Natural killer cell treated with Interleukin-12 subunit alpha and Interleukin-12 subunit beta and Interleukin-15 and Interleukin-18, amount 100 ng/mL, for 72 hours (primary cell): ENCODE results near the gene BMP2. TPM values are rescaled to one million over a fixed set of nuclear protein-coding genes. Genes with fewer than 3 reads are reported as not detected.
A peak's percentile ranks its signal among the peaks of the same experiment; 100 is the strongest.

Experiments
- ATAC-seq, 2 donors: fragments of 150-1000 bp; cut with Tn5 transposase in 1 of 2; sonication (Bioruptor Pico), chemical (Tn5 transposase) in 1 of 2; 2 replicates each; pipeline ENCODE4 v1.10.0; 2021
- DNase-seq: peaks from one replicate; pipeline ENCODE4 v3.0.0; 2022; ENCODE audit warnings: low spot score
- H3K27ac Mint-ChIP-seq, 2 donors: 1 replicate in 1 of 2; 2 replicates in 1 of 2; pipeline ENCODE4 v1.8.0; 2022; ENCODE audit warnings: mixed read lengths in 2 of 2, mild to moderate bottlenecking in 1 of 2, moderate library complexity in 1 of 2
- H3K27me3 Mint-ChIP-seq, 2 donors: 1 replicate in 1 of 2; 2 replicates in 1 of 2; pipeline ENCODE4 v1.8.0; 2022; ENCODE audit warnings: mixed read lengths in 2 of 2
- H3K36me3 Mint-ChIP-seq: one replicate; pipeline ENCODE4 v1.8.0; 2022; ENCODE audit warnings: mixed read lengths
- H3K4me1 Mint-ChIP-seq, 2 donors: 1 replicate in 1 of 2; 2 replicates in 1 of 2; pipeline ENCODE4 v1.8.0; 2022; ENCODE audit warnings: low read depth in 2 of 2, mixed read lengths in 2 of 2, mild to moderate bottlenecking in 1 of 2
- H3K4me3 Mint-ChIP-seq: one replicate; pipeline ENCODE4 v1.8.0; 2022; ENCODE audit warnings: mixed read lengths
- H3K9me3 Mint-ChIP-seq: 2 replicates; pipeline ENCODE4 v1.8.0; 2022; ENCODE audit warnings: mixed read lengths
- total RNA-seq, 2 donors: library from RNA; stranded (reverse); gene quantifications; one replicate each; pipeline ENCODE4 v1.2.3, GENCODE V29; 2022

BMP2 gene
- total RNA-seq, 2 donors from 2014 or later: 0.10 to 0.11 TPM

DNA sequence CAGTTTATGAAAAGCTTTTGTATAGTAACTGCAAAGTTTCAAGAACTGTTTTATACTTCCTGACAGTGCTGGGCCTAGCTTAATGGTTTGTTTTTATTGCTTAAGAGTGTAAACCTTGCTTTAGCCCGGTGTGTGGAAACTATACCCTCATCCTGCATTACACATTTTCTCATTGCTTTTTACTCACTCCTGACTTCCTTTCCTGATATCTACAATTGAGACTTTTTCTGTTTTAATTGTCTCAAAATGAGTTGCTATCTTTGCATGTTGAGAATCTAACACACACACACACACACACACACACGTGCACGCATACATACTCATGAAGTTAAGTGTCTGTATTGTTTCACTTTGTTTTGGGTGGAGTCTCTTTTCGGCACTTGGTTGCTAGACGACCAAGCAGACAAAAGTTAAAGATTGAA, 16.7 kb downstream of the BMP2 start:
- Mint-ChIP-seq H3K4me3 (no peak overlapping the region), H3K9me3 (no peaks in the 10 kb centered on the region), H3K4me1 (no peaks in the 10 kb centered on the region), H3K27me3 (no peaks in the 10 kb centered on the region), H3K36me3 (no peaks in the 10 kb centered on the region), H3K27ac (no peak overlapping the region)
- DNase-seq (no peak), ATAC-seq (no peak)

DNA sequence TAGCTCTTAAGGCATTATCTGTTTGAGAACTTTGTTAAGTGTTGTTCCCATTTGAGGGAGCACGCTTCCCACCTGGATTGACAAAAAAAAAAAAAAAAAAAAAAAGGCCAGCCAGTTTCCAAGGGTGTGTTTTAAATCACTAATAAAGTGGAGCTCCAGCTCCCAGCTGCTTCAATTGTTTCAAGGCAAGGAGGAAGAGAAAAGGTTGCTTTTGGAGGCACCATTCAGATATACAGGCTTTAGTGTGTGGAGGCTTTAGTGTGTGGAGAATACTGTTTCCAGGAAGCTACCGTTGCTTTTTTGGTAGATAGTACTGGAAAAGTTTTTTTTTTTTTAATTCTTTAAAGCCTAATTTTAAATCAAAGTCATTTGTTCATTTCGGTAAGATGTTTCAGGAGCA, 17.3 kb downstream of the BMP2 start:
- no peaks in the 10 kb centered on the region for H3K27me3 Mint-ChIP-seq
- H3K9me3 Mint-ChIP-seq: no peaks in the 10 kb centered on the region
- DNase-seq (no peak), ATAC-seq (no peak)
- H3K4me3 Mint-ChIP-seq: no peak overlapping the region
- H3K4me1 Mint-ChIP-seq: no peaks in the 10 kb centered on the region
- H3K27ac Mint-ChIP-seq: no peak overlapping the region
- H3K36me3 Mint-ChIP-seq: no peaks in the 10 kb centered on the region

DNA sequence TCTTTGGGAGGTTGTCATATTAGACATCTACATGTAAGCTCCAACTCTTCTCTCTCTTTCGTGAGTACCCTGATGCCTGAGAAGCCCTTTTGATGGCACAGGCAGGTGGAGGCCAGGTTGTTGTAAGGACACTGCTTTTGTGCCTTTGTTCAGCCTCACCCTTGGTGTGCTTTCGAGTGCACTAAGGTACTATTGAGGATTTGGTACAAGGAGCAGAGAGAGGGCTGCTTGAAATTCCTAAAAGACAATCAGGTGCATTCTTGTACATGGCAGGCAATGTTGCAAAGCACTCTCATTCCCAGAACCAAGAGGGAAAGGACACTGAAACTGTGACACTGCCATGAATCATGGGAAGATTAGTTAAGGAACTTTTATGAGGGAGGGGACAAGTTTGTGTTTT, 19.1 kb downstream of the BMP2 start:
- ATAC-seq: no peak
- Mint-ChIP-seq H3K4me1 (no peaks in the 10 kb centered on the region), H3K36me3 (no peaks in the 10 kb centered on the region), H3K27ac (no peak overlapping the region), H3K4me3 (no peak overlapping the region), H3K27me3 (no peaks in the 10 kb centered on the region), H3K9me3 (no peaks in the 10 kb centered on the region)
- no peak for DNase-seq

DNA sequence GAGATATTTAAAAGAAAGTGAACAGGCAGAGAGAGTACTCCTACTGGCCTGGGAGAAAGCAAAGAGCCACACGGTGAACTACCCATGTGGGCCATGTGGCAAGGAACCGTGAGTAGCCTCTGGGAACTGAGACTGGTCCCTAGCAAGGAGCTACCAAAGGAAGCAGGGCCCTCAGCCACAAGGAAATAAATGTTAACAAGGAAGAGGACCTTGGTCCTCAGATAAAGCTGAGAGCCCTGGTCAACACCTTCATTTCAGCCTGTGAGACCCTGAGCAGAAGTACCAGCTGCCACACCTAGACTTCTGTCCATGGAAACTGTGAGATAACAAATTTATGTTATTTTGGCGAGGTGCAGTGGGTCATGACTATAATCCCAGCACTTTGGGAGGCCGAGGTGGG, 25.3 kb downstream of the BMP2 start:
- H3K4me3 Mint-ChIP-seq: no peak overlapping the region
- DNase-seq (no peak), ATAC-seq (no peak)
- H3K27me3 Mint-ChIP-seq: peaks cover 17 to 30% of the 10 kb centered on the region in 2 donors
- no peaks in the 10 kb centered on the region for H3K36me3 Mint-ChIP-seq
- no peaks in the 10 kb centered on the region for H3K9me3 Mint-ChIP-seq
- no peak overlapping the region for H3K27ac Mint-ChIP-seq
- H3K4me1 Mint-ChIP-seq: no peaks in the 10 kb centered on the region

DNA sequence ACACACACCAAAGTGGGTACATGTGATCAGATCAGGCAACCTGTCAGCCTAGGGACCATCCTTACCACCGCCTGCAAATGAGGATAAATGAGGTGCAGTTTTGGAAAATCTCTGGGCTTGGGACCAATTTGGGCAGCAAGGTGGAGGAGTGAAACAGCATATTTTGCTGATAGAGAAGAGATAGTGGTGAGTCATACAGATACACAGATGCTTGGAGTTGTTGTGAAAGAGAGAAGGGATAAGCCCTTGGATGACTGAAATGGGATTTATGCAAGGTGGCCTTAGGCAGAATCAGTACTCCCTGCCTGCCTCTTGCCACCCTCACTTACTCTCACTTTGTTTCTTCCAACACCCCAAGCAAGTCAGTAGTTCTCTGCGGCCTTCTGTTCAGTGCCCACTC, 34.7 kb downstream of the BMP2 start:
- DNase-seq (no peak), ATAC-seq (no peak)
- Mint-ChIP-seq H3K27ac (no peak overlapping the region), H3K4me1 (peaks cover 0 to 2% of the 10 kb centered on the region in 2 donors), H3K36me3 (peaks cover 6% of the 10 kb centered on the region), H3K27me3 (peaks cover 5 to 13% of the 10 kb centered on the region in 2 donors), H3K4me3 (no peak overlapping the region), H3K9me3 (peaks cover 7% of the 10 kb centered on the region)

DNA sequence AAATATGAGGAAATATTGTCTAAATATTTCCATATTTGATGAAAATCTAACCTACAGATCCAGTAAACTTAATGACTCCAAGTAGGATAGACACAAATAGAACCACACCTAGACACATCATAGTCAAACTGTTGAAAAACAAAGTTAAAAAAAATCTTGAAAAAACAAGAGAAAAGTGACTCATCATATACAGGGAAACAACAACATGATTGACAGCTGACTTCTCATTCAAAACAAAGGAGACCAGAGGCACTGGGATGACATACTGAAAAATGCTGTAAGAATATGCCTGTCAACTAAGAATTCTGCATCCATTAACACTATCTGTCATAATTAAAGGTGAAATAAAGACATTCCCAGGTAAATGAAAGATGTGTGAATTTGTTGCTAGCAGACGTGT, 38.8 kb downstream of the BMP2 start:
- DNase-seq (no peak), ATAC-seq (no peak)
- H3K4me1 Mint-ChIP-seq: peaks cover 0 to 2% of the 10 kb centered on the region in 2 donors
- no peak overlapping the region for H3K4me3 Mint-ChIP-seq
- peaks cover 0 to 5% of the 10 kb centered on the region in 2 donors for H3K27me3 Mint-ChIP-seq
- H3K27ac Mint-ChIP-seq: no peak overlapping the region
- H3K9me3 Mint-ChIP-seq: peaks cover 7% of the 10 kb centered on the region
- H3K36me3 Mint-ChIP-seq: peaks cover 6% of the 10 kb centered on the region

DNA sequence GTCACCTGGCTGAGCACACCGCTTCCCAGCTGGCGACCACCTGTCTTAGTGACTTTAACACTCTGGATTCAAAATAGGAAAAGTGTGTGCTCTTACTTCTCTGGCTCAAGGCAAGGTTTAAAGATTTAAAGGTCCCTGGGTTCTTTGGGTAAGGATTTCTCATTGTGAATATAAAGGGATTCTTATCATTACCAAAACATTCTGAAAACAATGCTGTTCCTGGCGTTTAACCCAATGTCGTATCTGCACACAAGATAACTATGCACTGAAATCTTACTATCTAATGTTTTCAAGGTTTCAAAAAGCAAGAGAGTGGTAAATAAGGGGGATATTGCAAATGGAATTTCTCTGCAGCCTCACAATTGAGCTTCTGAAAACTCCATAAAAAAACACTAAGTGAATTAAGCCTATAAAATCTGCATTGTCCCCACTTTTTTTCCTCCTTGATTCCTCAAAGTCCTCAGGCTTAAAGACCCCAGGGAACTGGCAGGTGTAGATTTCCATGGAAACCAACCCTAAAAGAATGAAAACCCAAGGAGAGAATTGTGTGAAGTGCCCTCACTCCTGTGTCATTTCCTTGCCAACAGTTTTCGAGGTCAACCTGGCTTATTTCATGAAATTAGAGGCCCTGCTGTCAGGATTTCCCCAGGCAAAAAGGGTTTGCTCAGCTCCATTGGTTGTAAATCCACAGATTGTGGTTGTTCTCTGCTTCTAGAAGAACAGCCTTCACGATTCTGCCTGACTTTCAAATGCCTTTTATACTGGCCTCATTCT, 44.0 kb downstream of the BMP2 start:
- ATAC-seq (no peak), DNase-seq (no peak)
- no peaks in the 10 kb centered on the region for H3K36me3 Mint-ChIP-seq
- H3K4me3 Mint-ChIP-seq: no peak overlapping the region
- H3K9me3 Mint-ChIP-seq: no peaks in the 10 kb centered on the region
- no peaks in the 10 kb centered on the region for H3K4me1 Mint-ChIP-seq
- no peak overlapping the region for H3K27ac Mint-ChIP-seq
- peaks cover 5 to 14% of the 10 kb centered on the region in 2 donors for H3K27me3 Mint-ChIP-seq

DNA sequence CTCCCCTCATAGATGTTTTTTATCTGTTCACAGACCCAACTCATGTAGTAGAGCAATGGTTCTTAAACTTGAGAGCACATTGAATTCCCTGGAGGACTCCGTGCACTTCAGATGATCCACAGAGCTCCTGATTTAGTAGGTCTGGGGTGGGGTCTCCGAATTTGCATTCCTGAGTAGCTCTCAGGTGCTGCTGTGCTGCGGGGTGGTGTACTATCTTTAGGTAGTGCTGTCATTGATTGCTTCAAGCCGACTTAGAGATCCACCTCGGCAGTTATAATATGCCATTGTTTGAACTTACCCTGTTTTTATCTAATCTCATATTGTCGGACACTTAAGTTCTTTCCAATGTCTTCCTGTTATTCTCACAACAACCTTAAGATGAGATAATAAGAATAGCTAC, 45.0 kb downstream of the BMP2 start:
- Mint-ChIP-seq H3K27ac (no peak overlapping the region), H3K4me3 (no peak overlapping the region), H3K27me3 (peaks cover 5 to 14% of the 10 kb centered on the region in 2 donors), H3K36me3 (no peaks in the 10 kb centered on the region), H3K9me3 (no peaks in the 10 kb centered on the region), H3K4me1 (no peaks in the 10 kb centered on the region)
- no peak for DNase-seq
- no peak for ATAC-seq

DNA sequence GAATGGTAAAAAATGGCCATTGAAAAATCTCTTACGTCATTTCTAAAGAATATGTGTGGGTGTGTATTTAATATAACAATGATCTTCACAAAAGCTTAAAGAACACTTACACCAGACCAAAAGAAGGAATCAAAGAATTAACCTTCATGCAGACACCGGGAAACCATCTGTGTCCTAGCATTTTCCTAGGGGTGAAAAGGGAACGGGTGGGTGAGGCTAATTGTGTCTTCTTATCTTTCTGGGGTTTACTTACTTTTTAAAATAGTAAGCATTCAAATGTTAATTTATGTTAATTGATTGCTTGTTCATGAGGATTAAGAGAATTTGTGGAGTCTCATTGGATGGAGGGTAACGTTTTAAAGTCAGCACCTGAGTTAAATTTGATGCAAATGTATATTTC, 47.5 kb downstream of the BMP2 start:
- no peaks in the 10 kb centered on the region for H3K36me3 Mint-ChIP-seq
- ATAC-seq (no peak), DNase-seq (no peak)
- H3K27ac Mint-ChIP-seq: no peak overlapping the region
- no peak overlapping the region for H3K4me3 Mint-ChIP-seq
- H3K4me1 Mint-ChIP-seq: no peaks in the 10 kb centered on the region
- H3K27me3 Mint-ChIP-seq: peaks cover 5 to 22% of the 10 kb centered on the region in 2 donors
- H3K9me3 Mint-ChIP-seq: no peaks in the 10 kb centered on the region

DNA sequence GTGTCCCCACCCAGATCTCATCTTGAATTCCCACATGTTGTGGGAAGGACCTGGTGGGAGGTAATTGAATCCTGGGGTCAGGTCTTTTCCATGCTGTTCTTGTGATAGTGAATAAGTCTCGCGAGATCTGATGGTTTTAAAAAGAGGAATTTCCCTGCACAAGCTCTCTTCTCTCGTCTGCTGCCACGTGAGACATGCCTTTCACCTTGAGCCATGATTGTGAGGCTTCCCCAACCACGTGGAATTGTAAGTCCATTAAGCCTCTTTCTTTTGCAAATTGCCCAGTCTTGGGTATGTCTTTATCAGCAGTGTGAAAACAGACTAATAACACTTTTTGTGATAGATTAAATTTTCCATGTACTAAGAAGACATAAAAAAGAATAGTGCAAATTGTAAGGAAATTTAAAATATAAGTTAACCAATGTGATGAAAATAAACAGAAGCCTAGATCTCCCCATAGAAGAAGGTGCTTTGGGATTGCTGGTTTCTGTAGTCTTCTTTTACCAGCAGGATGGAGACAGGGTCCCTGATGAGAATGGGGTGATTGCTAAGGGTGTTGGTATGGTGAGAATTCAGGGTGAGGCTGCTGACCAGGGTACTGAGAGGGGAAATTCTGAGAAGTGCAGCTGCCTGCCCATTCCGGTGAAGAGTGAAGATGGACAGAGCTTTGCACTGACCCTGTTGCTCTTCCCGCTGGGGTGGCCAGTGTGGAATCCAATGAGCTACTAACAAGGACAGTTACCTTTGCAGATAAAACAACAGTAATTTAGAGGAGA, 50.7 kb downstream of the BMP2 start:
- ATAC-seq (no peak), DNase-seq (no peak)
- Mint-ChIP-seq H3K36me3 (no peaks in the 10 kb centered on the region), H3K4me1 (no peaks in the 10 kb centered on the region), H3K9me3 (no peaks in the 10 kb centered on the region), H3K27me3 (peaks cover 5 to 13% of the 10 kb centered on the region in 2 donors), H3K27ac (no peak overlapping the region), H3K4me3 (no peak overlapping the region)

DNA sequence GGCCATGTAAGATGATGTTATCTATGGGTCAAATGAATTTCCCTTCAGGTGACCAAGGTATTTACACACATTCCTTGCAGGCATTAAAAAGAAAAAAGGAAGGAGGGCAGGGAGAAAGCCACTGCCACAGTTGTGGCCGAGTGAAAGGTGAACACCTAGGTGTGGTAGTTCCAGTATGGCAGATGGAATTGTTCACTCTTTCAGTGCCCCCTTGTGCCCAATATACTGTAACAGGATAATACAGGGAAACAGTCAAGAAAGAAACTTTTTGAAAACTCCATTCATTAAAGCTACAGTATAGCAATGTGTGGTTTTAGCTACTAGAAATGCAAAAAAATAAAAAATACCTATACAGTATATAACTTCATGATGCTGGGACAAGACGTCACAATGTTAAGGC, 52.1 kb downstream of the BMP2 start:
- Mint-ChIP-seq H3K36me3 (no peaks in the 10 kb centered on the region), H3K4me3 (no peak overlapping the region), H3K27ac (no peak overlapping the region), H3K9me3 (no peaks in the 10 kb centered on the region), H3K27me3 (peaks cover 5 to 8% of the 10 kb centered on the region in 2 donors), H3K4me1 (no peaks in the 10 kb centered on the region)
- DNase-seq (no peak), ATAC-seq (no peak)

DNA sequence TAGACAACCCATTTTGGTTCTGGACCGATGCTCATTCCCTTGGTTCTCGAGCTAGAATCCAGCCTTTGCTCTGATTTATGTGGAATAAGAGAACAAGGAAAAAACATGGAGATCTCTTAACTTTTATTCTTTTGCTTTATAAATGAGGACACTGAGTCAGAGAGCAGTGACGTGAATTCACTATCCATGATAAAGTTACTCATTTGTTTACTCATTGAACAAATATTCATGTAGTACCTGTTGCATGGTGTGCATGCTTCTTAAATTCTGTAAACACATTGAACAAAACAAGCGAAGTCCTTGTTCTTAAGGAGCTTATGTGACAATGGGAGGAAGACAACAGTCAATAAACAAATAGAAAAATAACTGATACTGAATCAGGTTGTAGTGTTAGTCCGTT, 56.9 kb downstream of the BMP2 start:
- H3K4me3 Mint-ChIP-seq: no peak overlapping the region
- ATAC-seq: no peak

DNA sequence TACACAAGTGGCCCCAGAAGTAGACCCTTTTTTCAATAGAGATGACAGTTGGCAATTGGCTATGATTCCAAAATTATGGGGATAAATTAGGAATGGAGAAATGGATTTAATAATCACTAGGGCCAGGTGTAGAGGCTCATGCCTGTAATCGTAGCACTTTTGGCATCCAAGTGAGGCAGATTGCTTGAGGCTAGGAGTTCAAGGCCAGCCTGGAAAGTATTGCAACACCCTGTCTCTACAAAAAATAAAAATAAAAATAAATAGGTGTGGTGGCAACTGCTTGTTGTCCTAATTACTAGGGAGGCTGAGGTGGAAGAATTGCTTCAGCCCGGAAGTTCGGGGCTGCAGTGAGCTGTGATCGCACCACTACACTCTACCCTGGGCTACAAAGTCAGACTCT, 60.0 kb downstream of the BMP2 start:
- Mint-ChIP-seq H3K27me3 (no peaks in the 10 kb centered on the region), H3K9me3 (no peaks in the 10 kb centered on the region), H3K27ac (no peak overlapping the region), H3K36me3 (no peaks in the 10 kb centered on the region), H3K4me3 (no peak overlapping the region), H3K4me1 (no peaks in the 10 kb centered on the region)
- no peak for ATAC-seq
- no peak for DNase-seq

More for the DNA sequence above, 56.9 kb downstream of the BMP2 start:
- H3K9me3 Mint-ChIP-seq: no peaks in the 10 kb centered on the region
- no peak for DNase-seq
- H3K36me3 Mint-ChIP-seq: no peaks in the 10 kb centered on the region
- H3K4me1 Mint-ChIP-seq: no peaks in the 10 kb centered on the region
- no peak overlapping the region for H3K27ac Mint-ChIP-seq
- H3K27me3 Mint-ChIP-seq: no peaks in the 10 kb centered on the region

DNA sequence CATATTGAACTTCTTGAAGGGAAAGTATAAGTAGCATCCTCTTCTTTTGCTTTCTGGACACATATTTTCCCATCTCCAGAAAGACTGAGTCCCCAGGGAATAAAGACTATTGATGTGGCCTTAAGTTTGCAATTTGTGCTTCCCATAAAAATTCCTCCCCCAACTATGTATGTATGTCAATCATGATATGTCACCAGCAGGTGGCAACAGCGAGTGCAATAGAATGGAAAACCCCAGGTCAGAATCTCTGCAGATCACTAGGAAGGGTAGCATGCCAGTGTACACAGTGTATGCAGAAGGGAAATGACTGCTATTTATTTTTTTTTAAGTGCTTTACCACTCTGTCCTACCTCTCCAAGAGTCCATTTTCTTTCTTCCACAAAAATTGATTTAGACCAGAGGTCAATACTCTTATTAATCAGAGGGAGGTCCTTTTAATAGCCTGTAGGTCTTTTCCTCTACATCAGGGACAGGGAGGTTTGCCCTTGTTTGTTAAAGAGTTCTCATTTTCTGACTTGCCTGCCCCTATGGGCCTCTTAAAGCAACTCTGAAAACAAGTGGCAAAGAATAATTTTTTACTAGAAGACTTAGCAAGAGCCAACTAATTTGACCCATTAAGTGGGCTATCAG, 61.4 kb downstream of the BMP2 start:
- Mint-ChIP-seq H3K9me3 (no peaks in the 10 kb centered on the region), H3K4me1 (no peaks in the 10 kb centered on the region), H3K27ac (no peak overlapping the region), H3K36me3 (no peaks in the 10 kb centered on the region), H3K4me3 (no peak overlapping the region), H3K27me3 (no peaks in the 10 kb centered on the region)
- peak in 1 of 2 donors; percentile 65 for ATAC-seq
- DNase-seq: no peak
